Liver (tissue), 9 donors: ENCODE data around the gene THADA. TPM values are rescaled to one million over a fixed set of nuclear protein-coding genes. Genes with fewer than 3 reads are reported as not detected.

Experiments used
- DNase-seq: peaks from one replicate; pipeline ENCODE4 v3.0.0-alpha.2; 2017; ENCODE audit warnings: low spot score
- H3K27ac ChIP-seq, 2 donors: one replicate each; pipeline ENCODE4 v1.7.0; 2013; ENCODE audit warnings: inconsistent platforms in 2 of 2, low read length in 2 of 2, control low read depth in 1 of 2, low read depth in 1 of 2, mild to moderate bottlenecking in 1 of 2
- H3K27me3 ChIP-seq, 4 donors: one replicate each; pipeline versions ENCODE4 v1.6.1 to v1.7.0; 2013; ENCODE audit warnings: low read length in 3 of 4, inconsistent platforms in 1 of 4, mild to moderate bottlenecking in 1 of 4, moderate library complexity in 1 of 4; ENCODE audit not compliant: control insufficient read depth in 4 of 4, insufficient read depth in 4 of 4
- H3K36me3 ChIP-seq, 4 donors: one replicate each; pipeline versions ENCODE4 v1.6.1 to v1.7.0; 2013; ENCODE audit warnings: low read length in 3 of 4, mild to moderate bottlenecking in 3 of 4, low read depth in 1 of 4, moderate library complexity in 1 of 4; ENCODE audit not compliant: control insufficient read depth in 4 of 4, insufficient read depth in 3 of 4
- H3K4me1 ChIP-seq, 4 donors: one replicate each; pipeline versions ENCODE4 v1.6.1 to v1.7.0; 2013; ENCODE audit warnings: low read length in 3 of 4, mild to moderate bottlenecking in 3 of 4, moderate library complexity in 1 of 4; ENCODE audit not compliant: control insufficient read depth in 4 of 4, insufficient read depth in 4 of 4
- H3K4me3 ChIP-seq, 3 donors: one replicate each; pipeline versions ENCODE4 v1.6.1 to v1.7.0; 2013; ENCODE audit warnings: low read length in 3 of 3, control low read depth in 1 of 3, low read depth in 1 of 3, mild to moderate bottlenecking in 1 of 3
- H3K9ac ChIP-seq, 2 donors: one replicate each; pipeline ENCODE4 v1.7.0; 2013; ENCODE audit warnings: low read length in 2 of 2, mild to moderate bottlenecking in 2 of 2, moderate library complexity in 2 of 2, control low read depth in 1 of 2, low read depth in 1 of 2
- H3K9me3 ChIP-seq, 4 donors: one replicate each; pipeline versions ENCODE4 v1.6.1 to v1.7.0; 2013; ENCODE audit warnings: low read length in 3 of 4; ENCODE audit not compliant: control insufficient read depth in 4 of 4
- ATF3 ChIP-seq: IDR thresholded peaks from 2 replicates; pipeline ENCODE4 v1.6.1; 2016; ENCODE audit warnings: antibody characterized with exemption
- EGR1 ChIP-seq, 2 donors: IDR thresholded peaks; 2 replicates each; pipeline ENCODE4 v1.6.1; 2016 to 2018; ENCODE audit warnings: antibody characterized with exemption in 2 of 2, low read depth in 2 of 2
- FOXA1 ChIP-seq: IDR thresholded peaks from 2 replicates; pipeline ENCODE4 v1.6.1; 2016; ENCODE audit warnings: antibody characterized with exemption
- FOXA2 ChIP-seq: IDR thresholded peaks from 2 replicates; pipeline ENCODE4 v1.6.1; 2016; ENCODE audit warnings: antibody characterized with exemption
- GABPA ChIP-seq, 2 donors: IDR thresholded peaks in 1 of 2; conservative IDR thresholded peaks in 1 of 2; 2 replicates each; pipeline ENCODE4 v1.6.1; 2016; ENCODE audit warnings: antibody characterized with exemption in 2 of 2, mild to moderate bottlenecking in 1 of 2, moderate library complexity in 1 of 2
- HNF4A ChIP-seq, 2 donors: conservative IDR thresholded peaks; 2 replicates each; pipeline ENCODE4 v1.6.1; 2016; ENCODE audit warnings: antibody characterized with exemption in 2 of 2, mild to moderate bottlenecking in 2 of 2
- HNF4G ChIP-seq: IDR thresholded peaks from 2 replicates; pipeline ENCODE4 v1.6.1; 2016; ENCODE audit warnings: antibody characterized with exemption
- JUND ChIP-seq, 2 donors: IDR thresholded peaks; 2 replicates each; pipeline ENCODE4 v1.6.1; 2016; ENCODE audit warnings: antibody characterized with exemption in 2 of 2
- NR2F2 ChIP-seq: IDR thresholded peaks from 2 replicates; pipeline ENCODE4 v1.6.1; 2016; ENCODE audit warnings: antibody characterized with exemption
- RAD21 ChIP-seq, 2 donors: IDR thresholded peaks; 2 replicates each; pipeline ENCODE4 v1.6.1; 2016; ENCODE audit warnings: antibody characterized with exemption in 2 of 2, mild to moderate bottlenecking in 2 of 2
- RXRA ChIP-seq, 2 donors: IDR thresholded peaks; 2 replicates each; pipeline ENCODE4 v1.6.1; 2017 to 2018; ENCODE audit warnings: antibody characterized with exemption in 2 of 2, mild to moderate bottlenecking in 1 of 2
- SP1 ChIP-seq: IDR thresholded peaks from 2 replicates; pipeline ENCODE4 v1.6.1; 2018; ENCODE audit warnings: antibody characterized with exemption, mild to moderate bottlenecking
- TAF1 ChIP-seq: conservative IDR thresholded peaks from 2 replicates; pipeline ENCODE4 v1.6.1; 2016; ENCODE audit warnings: antibody characterized with exemption, mild to moderate bottlenecking
- YY1 ChIP-seq: IDR thresholded peaks from 2 replicates; pipeline ENCODE4 v1.6.1; 2016; ENCODE audit warnings: antibody characterized with exemption, mild to moderate bottlenecking
- ZBTB33 ChIP-seq: IDR thresholded peaks from 2 replicates; pipeline ENCODE4 v1.6.1; 2016; ENCODE audit warnings: antibody characterized with exemption
- WGBS: extraction: QIAGEN DNeasy Blood & Tissue Kit; methylation state at CpG from one replicate; pipeline ENCODE4 v1.1.7; 2013; 5-methylcytosine and 5-hydroxymethylcytosine counted together
- polyA plus RNA-seq, 2 donors: library from polyadenylated mRNA; stranded (reverse) in 1 of 2; unstranded in 1 of 2; fragments of 200-250 nt in 1 of 2; fragments of >200 nt in 1 of 2; fragmentation: Nextera tagmentation in 1 of 2; extraction: Ambion mirVana in 1 of 2; gene quantifications; one replicate each; pipeline versions ENCODE4 v1.2.1 to v1.2.3, GENCODE V29; 2013 to 2015
- total RNA-seq, 2 donors: library from RNA; depleted of rRNA; stranded (reverse); fragments of >200 nt; gene quantifications; one replicate each; pipeline ENCODE4 v1.2.3, GENCODE V29; 2014
- TF ChIP-seq, protein P1 (sequence below): IDR thresholded peaks from 2 replicates; pipeline ENCODE4 v1.6.1; 2016; ENCODE audit warnings: antibody characterized with exemption, mild to moderate bottlenecking
- TF ChIP-seq, protein P2 (sequence below): fragments of 150-350 bp; IDR thresholded peaks from 2 replicates; pipeline ENCODE4 v1.5.1; 2017; ENCODE audit warnings: improper control_type of control experiment, low read depth, low read length; ENCODE audit not compliant: missing input control
- TF ChIP-seq, protein P3 (sequence below): IDR thresholded peaks from 2 replicates; pipeline ENCODE4 v1.6.1; 2016; ENCODE audit warnings: antibody characterized with exemption
- donor health status: healthy.
- donor health status: healthy.
- donor health status: healthy.
- donor health status: healthy.
- donor health status: healthy.

THADA gene
- total and polyA plus RNA-seq, 4 donors = 12.0 to 37.2 (median 22.3) TPM

DNA sequence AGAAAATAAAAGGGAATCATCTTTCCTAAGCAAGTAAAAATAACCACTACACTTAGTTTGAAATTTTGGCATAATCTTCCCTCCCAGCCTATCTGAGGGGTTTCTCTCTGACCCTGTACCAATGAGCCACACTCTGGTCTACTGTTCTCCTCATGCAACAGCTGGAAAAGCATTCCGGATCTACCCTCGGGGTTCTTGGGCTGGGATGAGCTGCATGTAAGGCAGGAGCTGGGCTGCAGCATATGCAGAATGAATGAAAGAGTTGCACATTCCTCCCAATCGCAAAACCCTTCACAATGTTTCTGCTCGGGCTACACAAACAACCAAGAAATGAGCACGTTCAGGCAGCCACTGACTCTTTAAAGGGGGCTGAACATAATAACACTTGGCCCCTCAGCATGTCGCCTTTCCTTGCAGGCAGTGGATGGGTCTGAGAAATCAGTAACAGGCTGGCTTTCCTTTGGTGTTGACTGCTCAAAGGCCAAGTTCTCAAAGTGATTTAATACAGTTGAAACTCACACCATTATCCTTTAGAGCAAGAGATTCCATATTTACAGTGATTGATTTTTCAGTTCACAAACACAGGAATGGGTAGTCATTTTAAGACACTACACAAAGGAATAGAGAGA, 189.1 kb downstream of the THADA start:
- no peaks in the 10 kb centered on the region for H3K27me3 ChIP-seq
- no peaks in the 10 kb centered on the region for H3K36me3 ChIP-seq
- no peak for DNase-seq
- H3K4me1 ChIP-seq = no peaks in the 10 kb centered on the region
- 86% methylated on average over 6 of the region's 6 CpGs for WGBS
- TF ChIP-seq, protein P1, sequence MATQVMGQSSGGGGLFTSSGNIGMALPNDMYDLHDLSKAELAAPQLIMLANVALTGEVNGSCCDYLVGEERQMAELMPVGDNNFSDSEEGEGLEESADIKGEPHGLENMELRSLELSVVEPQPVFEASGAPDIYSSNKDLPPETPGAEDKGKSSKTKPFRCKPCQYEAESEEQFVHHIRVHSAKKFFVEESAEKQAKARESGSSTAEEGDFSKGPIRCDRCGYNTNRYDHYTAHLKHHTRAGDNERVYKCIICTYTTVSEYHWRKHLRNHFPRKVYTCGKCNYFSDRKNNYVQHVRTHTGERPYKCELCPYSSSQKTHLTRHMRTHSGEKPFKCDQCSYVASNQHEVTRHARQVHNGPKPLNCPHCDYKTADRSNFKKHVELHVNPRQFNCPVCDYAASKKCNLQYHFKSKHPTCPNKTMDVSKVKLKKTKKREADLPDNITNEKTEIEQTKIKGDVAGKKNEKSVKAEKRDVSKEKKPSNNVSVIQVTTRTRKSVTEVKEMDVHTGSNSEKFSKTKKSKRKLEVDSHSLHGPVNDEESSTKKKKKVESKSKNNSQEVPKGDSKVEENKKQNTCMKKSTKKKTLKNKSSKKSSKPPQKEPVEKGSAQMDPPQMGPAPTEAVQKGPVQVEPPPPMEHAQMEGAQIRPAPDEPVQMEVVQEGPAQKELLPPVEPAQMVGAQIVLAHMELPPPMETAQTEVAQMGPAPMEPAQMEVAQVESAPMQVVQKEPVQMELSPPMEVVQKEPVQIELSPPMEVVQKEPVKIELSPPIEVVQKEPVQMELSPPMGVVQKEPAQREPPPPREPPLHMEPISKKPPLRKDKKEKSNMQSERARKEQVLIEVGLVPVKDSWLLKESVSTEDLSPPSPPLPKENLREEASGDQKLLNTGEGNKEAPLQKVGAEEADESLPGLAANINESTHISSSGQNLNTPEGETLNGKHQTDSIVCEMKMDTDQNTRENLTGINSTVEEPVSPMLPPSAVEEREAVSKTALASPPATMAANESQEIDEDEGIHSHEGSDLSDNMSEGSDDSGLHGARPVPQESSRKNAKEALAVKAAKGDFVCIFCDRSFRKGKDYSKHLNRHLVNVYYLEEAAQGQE = no peak
- no peak for TF ChIP-seq RXRA (IDR thresholded peaks at IDR 0.05)
- TF ChIP-seq ZBTB33 = no peak
- no peak for TF ChIP-seq TAF1
- TF ChIP-seq NR2F2 = no peak
- TF ChIP-seq FOXA1 = no peak
- no peak for TF ChIP-seq SP1
- H3K4me3 ChIP-seq = no peak overlapping the region
- H3K9ac ChIP-seq = no peak overlapping the region
- H3K27ac ChIP-seq = no peak overlapping the region
- H3K9me3 ChIP-seq = no peaks in the 10 kb centered on the region

- H3K9me3 ChIP-seq = no peaks in the 10 kb centered on the region
- no peaks in the 10 kb centered on the region for H3K4me1 ChIP-seq
- no peaks in the 10 kb centered on the region for H3K27me3 ChIP-seq
- 93% methylated on average over 1 of the region's 1 CpG for WGBS
- H3K36me3 ChIP-seq = no peaks in the 10 kb centered on the region
- no peak overlapping the region for H3K4me3 ChIP-seq
- DNase-seq = no peak
- no peak overlapping the region for H3K27ac ChIP-seq
- TF ChIP-seq NR2F2 (no peak), RAD21 (IDR thresholded peaks at IDR 0.05) (no peak), ATF3 (no peak), FOXA2 (no peak), JUND (IDR thresholded peaks at IDR 0.05) (no peak), SP1 (no peak), RXRA (IDR thresholded peaks at IDR 0.05) (no peak), GABPA (IDR thresholded peaks at IDR 0.05 in 1 of 2, conservative IDR thresholded peaks at IDR 0.05 in 1 of 2) (no peak), EGR1 (IDR thresholded peaks at IDR 0.05; ENCODE audit: low read depth in 2 of 2) (no peak), HNF4G (no peak), HNF4A (conservative IDR thresholded peaks at IDR 0.05) (no peak), TAF1 (no peak), YY1 (no peak), FOXA1 (no peak), ZBTB33 (no peak)
- TF ChIP-seq, protein P1 = no peak
- TF ChIP-seq, protein P2, sequence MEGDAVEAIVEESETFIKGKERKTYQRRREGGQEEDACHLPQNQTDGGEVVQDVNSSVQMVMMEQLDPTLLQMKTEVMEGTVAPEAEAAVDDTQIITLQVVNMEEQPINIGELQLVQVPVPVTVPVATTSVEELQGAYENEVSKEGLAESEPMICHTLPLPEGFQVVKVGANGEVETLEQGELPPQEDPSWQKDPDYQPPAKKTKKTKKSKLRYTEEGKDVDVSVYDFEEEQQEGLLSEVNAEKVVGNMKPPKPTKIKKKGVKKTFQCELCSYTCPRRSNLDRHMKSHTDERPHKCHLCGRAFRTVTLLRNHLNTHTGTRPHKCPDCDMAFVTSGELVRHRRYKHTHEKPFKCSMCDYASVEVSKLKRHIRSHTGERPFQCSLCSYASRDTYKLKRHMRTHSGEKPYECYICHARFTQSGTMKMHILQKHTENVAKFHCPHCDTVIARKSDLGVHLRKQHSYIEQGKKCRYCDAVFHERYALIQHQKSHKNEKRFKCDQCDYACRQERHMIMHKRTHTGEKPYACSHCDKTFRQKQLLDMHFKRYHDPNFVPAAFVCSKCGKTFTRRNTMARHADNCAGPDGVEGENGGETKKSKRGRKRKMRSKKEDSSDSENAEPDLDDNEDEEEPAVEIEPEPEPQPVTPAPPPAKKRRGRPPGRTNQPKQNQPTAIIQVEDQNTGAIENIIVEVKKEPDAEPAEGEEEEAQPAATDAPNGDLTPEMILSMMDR = no peak
- TF ChIP-seq, protein P3, sequence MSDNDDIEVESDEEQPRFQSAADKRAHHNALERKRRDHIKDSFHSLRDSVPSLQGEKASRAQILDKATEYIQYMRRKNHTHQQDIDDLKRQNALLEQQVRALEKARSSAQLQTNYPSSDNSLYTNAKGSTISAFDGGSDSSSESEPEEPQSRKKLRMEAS = no peak
- H3K9ac ChIP-seq = no peak overlapping the region
These were observed 190.0 kb downstream of the THADA start for GRCh38 chr2:43405829-43406228.
